Body of pancreas (tissue), 4 donors: ENCODE data around the gene KAT6B. TPM values are rescaled to one million over a fixed set of nuclear protein-coding genes. Genes with fewer than 3 reads are reported as not detected.

Source experiments
- ATAC-seq: fragments of 150-250 bp; one replicate; pipeline ENCODE4 v1.9.1; 2016
- DNase-seq, 4 donors: peaks; one replicate each; pipeline ENCODE4 v3.0.0-alpha.2; 2019
- H3K27ac ChIP-seq, 4 donors: fragments of 200-600 bp; sonication (generic); 1 replicate in 3 of 4; 2 replicates in 1 of 4; pipeline versions ENCODE4 v1.5.1 to v1.6.1; 2016 to 2019; ENCODE audit warnings: mild to moderate bottlenecking in 1 of 4, mixed read lengths in 1 of 4, moderate library complexity in 1 of 4
- H3K27me3 ChIP-seq, 2 donors: fragments of 200-600 bp; sonication (generic); one replicate each; pipeline ENCODE4 v1.6.0; 2016; ENCODE audit warnings: mild to moderate bottlenecking in 1 of 2
- H3K36me3 ChIP-seq, 2 donors: fragments of 200-600 bp; sonication (generic); replicated peaks in 1 of 2; 2 replicates each; pipeline ENCODE4 v1.5.1; 2016; ENCODE audit warnings: low read depth in 2 of 2; ENCODE audit not compliant: insufficient read depth in 1 of 2
- H3K4me1 ChIP-seq: fragments of 200-600 bp; sonication (generic); one replicate; pipeline ENCODE4 v1.6.0; 2016
- H3K4me3 ChIP-seq, 2 donors: fragments of 200-600 bp; sonication (generic); 1 replicate in 1 of 2; 2 replicates in 1 of 2; pipeline ENCODE4 v1.5.1; 2016 to 2019
- H3K9me3 ChIP-seq, 3 donors: fragments of 200-600 bp; sonication (generic); 1 replicate in 2 of 3; 2 replicates in 1 of 3; pipeline ENCODE4 v1.5.1; 2016
- CTCF ChIP-seq, 7 experiments: fragments of 450-650 bp in 4 of 7; fragments of 200-600 bp in 3 of 7; sonication (generic) in 3 of 7; IDR thresholded peaks; one replicate each; pipeline ENCODE4 v1.5.1; 2016 to 2019; ENCODE audit warnings: antibody characterized with exemption in 7 of 7
- POLR2A ChIP-seq, 3 donors: fragments of 450-650 bp; IDR thresholded peaks; one replicate each; pipeline ENCODE4 v1.6.1; 2016; ENCODE audit warnings: antibody characterized with exemption in 3 of 3, mild to moderate bottlenecking in 2 of 3
- WGBS, 2 donors: methylation state at CpG; one replicate each; pipeline ENCODE4 v1.1.5; 2017; 5-methylcytosine and 5-hydroxymethylcytosine counted together
- intact Hi-C: fragments of 100-400 bp; cut with DNase I; formaldehyde crosslinking; loops from one replicate; pipeline ENCODE4 v1.15.1; 2023
- total RNA-seq, 2 donors: library from RNA; depleted of rRNA; stranded (reverse); fragments of >200 nt; gene quantifications; one replicate each; pipeline ENCODE4 v1.1.0, GENCODE V29; 2016

The KAT6B gene
- total RNA-seq, 2 donors from 2014 or later: 39.9 to 45.9 TPM

- no peaks in the 10 kb centered on the region for H3K27me3 ChIP-seq
- H3K9me3 ChIP-seq: no peaks in the 10 kb centered on the region
- intact Hi-C loops: no loop called here
- DNase-seq (no peak), ATAC-seq (no peak)
- peaks cover 0 to 11% of the 10 kb centered on the region in 2 donors for H3K36me3 ChIP-seq
- WGBS, 2 donors: 85 to 90% methylated on average over 5 of the region's 5 CpGs
- H3K4me3 ChIP-seq: no peak overlapping the region
- H3K27ac ChIP-seq: no peak overlapping the region
- peaks cover 5% of the 10 kb centered on the region for H3K4me1 ChIP-seq
- TF ChIP-seq CTCF (IDR thresholded peaks at IDR 0.05) (no peak), POLR2A (IDR thresholded peaks at IDR 0.05) (no peak)
Measured at GRCh38 chr10:75034131-75034512, 207.7 kb downstream of the KAT6B start.

- no peak for ATAC-seq
- H3K4me3 ChIP-seq: no peak overlapping the region
- 83 to 85% methylated on average over 14 of the region's 14 CpGs for WGBS, 2 donors
- intact Hi-C loops: no loop called here
- TF ChIP-seq POLR2A (IDR thresholded peaks at IDR 0.05) (no peak), CTCF (IDR thresholded peaks at IDR 0.05) (no peak)
- H3K4me1 ChIP-seq: peaks cover 5% of the 10 kb centered on the region
- no peaks in the 10 kb centered on the region for H3K9me3 ChIP-seq
- no peak for DNase-seq
- H3K27me3 ChIP-seq: no peaks in the 10 kb centered on the region
- peaks cover 0 to 7% of the 10 kb centered on the region in 2 donors for H3K36me3 ChIP-seq
- no peak overlapping the region for H3K27ac ChIP-seq
Measured at GRCh38 chr10:75034714-75035258, 208.4 kb downstream of the KAT6B start.

- intact Hi-C loops: no loop called here
- no peak for TF ChIP-seq POLR2A (IDR thresholded peaks at IDR 0.05)
- TF ChIP-seq CTCF (IDR thresholded peaks at IDR 0.05): no peak
- Histone ChIP-seq H3K27me3 (no peaks in the 10 kb centered on the region), H3K36me3 (no peaks in the 10 kb centered on the region), H3K4me1 (peaks cover 5% of the 10 kb centered on the region), H3K27ac (no peak overlapping the region), H3K9me3 (no peaks in the 10 kb centered on the region), H3K4me3 (no peak overlapping the region)
- DNase-seq (no peak), ATAC-seq (no peak)
- 88 to 91% methylated on average over 10 of the region's 10 CpGs for WGBS, 2 donors
Measured at GRCh38 chr10:75035975-75036708, 209.7 kb downstream of the KAT6B start.

- Histone ChIP-seq H3K4me1 (peaks cover 5% of the 10 kb centered on the region), H3K27ac (no peak overlapping the region), H3K9me3 (no peaks in the 10 kb centered on the region), H3K36me3 (no peaks in the 10 kb centered on the region), H3K4me3 (no peak overlapping the region), H3K27me3 (no peaks in the 10 kb centered on the region)
- WGBS, 2 donors: 92 to 93% methylated on average over 29 to 32 of the region's 32 CpGs
- ATAC-seq: peak; percentile 8
- TF ChIP-seq CTCF (IDR thresholded peaks at IDR 0.05): no peak
- TF ChIP-seq POLR2A (IDR thresholded peaks at IDR 0.05): no peak
- no peak for DNase-seq
- intact Hi-C loops: no loop called here
Measured at GRCh38 chr10:75037171-75038153, 211.1 kb downstream of the KAT6B start.
